Activated CD4-positive, alpha-beta memory T cell treated with anti-CD3 and anti-CD28 coated beads, Interleukin-2, amount 10 ng/mL, durations not matched to agents 7 days and 5 days (primary cell): ENCODE data around the gene EIF1. TPM values are rescaled to one million over a fixed set of nuclear protein-coding genes. Genes with fewer than 3 reads are reported as not detected.
"Not testable (repeated sequence)": the region's sequence is repeated elsewhere in the genome, so short reads cannot be mapped to it uniquely, and the experiment has no call there.

ENCODE experiments used
- CTCF ChIA-PET: fragments of 350-600 bp; sonication (Branson Sonifier 250); formaldehyde crosslinking; loops from one replicate; lab custom pipeline; 2021; ENCODE audit warnings: antibody characterized with exemption, inconsistent platforms; lab: Charles Lee
- POLR2A ChIA-PET: fragments of 350-600 bp; sonication (Branson Sonifier 250); formaldehyde crosslinking; loops from one replicate; lab custom pipeline; 2021; ENCODE audit warnings: antibody characterized with exemption; lab: Charles Lee
- DNase-seq: peaks from one replicate; pipeline ENCODE4 v3.0.0-alpha.2; 2020
- H3K27ac Mint-ChIP-seq: one replicate; pipeline ENCODE4 v1.8.0; 2021; ENCODE audit warnings: mild to moderate bottlenecking, mixed read lengths
- H3K27me3 Mint-ChIP-seq: one replicate; pipeline ENCODE4 v1.8.0; 2021; ENCODE audit warnings: mixed read lengths
- H3K36me3 Mint-ChIP-seq: one replicate; pipeline ENCODE4 v1.8.0; 2021; ENCODE audit warnings: low read depth, mixed read lengths
- H3K4me1 Mint-ChIP-seq: one replicate; pipeline ENCODE4 v1.8.0; 2021; ENCODE audit warnings: mixed read lengths
- H3K4me3 Mint-ChIP-seq: one replicate; pipeline ENCODE4 v1.8.0; 2021; ENCODE audit warnings: mild to moderate bottlenecking, mixed read lengths
- H3K9me3 Mint-ChIP-seq: one replicate; pipeline ENCODE4 v1.8.0; 2021; ENCODE audit warnings: mixed read lengths
- total RNA-seq, 2 experiments: library from RNA; stranded (reverse); gene quantifications; one replicate each; pipeline ENCODE4 v1.2.3, GENCODE V29; 2021

Gene EIF1
- total RNA-seq, 2 experiments from 2014 or later, result 933 to 950 TPM

- POLR2A ChIA-PET, result no interaction called here
Measured at GRCh38 chr17:41697122-41697962, 8.7 kb downstream of the EIF1 start.

DNA sequence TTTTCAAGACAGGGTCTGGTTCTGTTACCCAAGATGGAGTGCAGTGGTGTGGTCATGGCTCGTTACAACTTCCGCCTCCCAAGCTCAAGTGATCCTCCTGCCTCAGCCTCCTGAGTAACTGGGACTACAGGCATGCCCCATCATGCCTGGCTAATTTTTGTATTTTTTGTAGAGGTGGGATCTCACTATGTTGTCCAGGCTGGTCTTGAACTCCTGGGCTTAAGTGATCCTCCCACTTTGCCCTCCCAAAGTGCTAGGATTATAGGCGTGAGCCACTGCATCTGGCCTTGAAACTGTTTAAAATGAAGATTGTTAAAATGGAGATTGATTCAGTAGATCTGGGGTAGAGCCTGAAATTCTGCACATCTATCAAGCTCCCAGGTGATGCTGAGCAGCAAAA lies 12.2 kb downstream of the EIF1 start:
- DNase-seq, H3K27me3 Mint-ChIP-seq, H3K9me3 Mint-ChIP-seq, H3K27ac Mint-ChIP-seq, H3K36me3 Mint-ChIP-seq, H3K4me1 Mint-ChIP-seq, H3K4me3 Mint-ChIP-seq, POLR2A ChIA-PET: not testable (repeated sequence)
- CTCF ChIA-PET, result interaction anchor here (1.8 kb wide), 1 partner anchor 11 kb away, joined by 9 read pairs; no protein-coding TSS in a partner anchor

More at GRCh38 chr17:41697122-41697962, 8.7 kb downstream of the EIF1 start:
- peaks cover 26% of the 10 kb centered on the region for H3K36me3 Mint-ChIP-seq
- no peak overlapping the region for H3K27ac Mint-ChIP-seq
- no peak for DNase-seq
- H3K4me1 Mint-ChIP-seq, result peaks cover 14% of the 10 kb centered on the region
- no peaks in the 10 kb centered on the region for H3K9me3 Mint-ChIP-seq
- H3K27me3 Mint-ChIP-seq, result no peaks in the 10 kb centered on the region
- no peak overlapping the region for H3K4me3 Mint-ChIP-seq
- CTCF ChIA-PET, result interaction anchor here (1.5 kb wide), 1 partner anchor 9 kb away, joined by 3 read pairs; no protein-coding TSS in a partner anchor

GRCh38 chr17:41702712-41703111 lies 14.0 kb downstream of the EIF1 start:
- Mint-ChIP-seq H3K27me3 (peaks cover 10% of the 10 kb centered on the region), H3K27ac (no peak overlapping the region), H3K36me3 (no peaks in the 10 kb centered on the region), H3K9me3 (no peaks in the 10 kb centered on the region), H3K4me1 (no peaks in the 10 kb centered on the region), H3K4me3 (no peak overlapping the region)
- POLR2A ChIA-PET, result interaction anchor here (1.7 kb wide), 1 partner anchor 12 kb away, joined by 8 read pairs; no protein-coding TSS in a partner anchor
- DNase-seq, result no peak
- CTCF ChIA-PET, result no interaction called here

- Mint-ChIP-seq H3K27me3 (peaks cover 19% of the 10 kb centered on the region), H3K9me3 (no peaks in the 10 kb centered on the region), H3K4me1 (no peaks in the 10 kb centered on the region), H3K36me3 (no peaks in the 10 kb centered on the region), H3K4me3 (no peak overlapping the region), H3K27ac (no peak overlapping the region)
- DNase-seq, result no peak
- ChIA-PET CTCF (interaction anchor here (0.6 to 1.6 kb wide), 4 partner anchors 10 to 56 kb away, joined by 3 to 6 read pairs (median 6); no protein-coding TSS in a partner anchor), POLR2A (interaction anchor here (1.0 to 2.5 kb wide), 4 partner anchors 13 to 17 kb away, joined by 3 to 9 read pairs (median 4); partner anchors contain the start of gene EIF1)
Measured at GRCh38 chr17:41705271-41705991, 16.7 kb downstream of the EIF1 start.

DNA sequence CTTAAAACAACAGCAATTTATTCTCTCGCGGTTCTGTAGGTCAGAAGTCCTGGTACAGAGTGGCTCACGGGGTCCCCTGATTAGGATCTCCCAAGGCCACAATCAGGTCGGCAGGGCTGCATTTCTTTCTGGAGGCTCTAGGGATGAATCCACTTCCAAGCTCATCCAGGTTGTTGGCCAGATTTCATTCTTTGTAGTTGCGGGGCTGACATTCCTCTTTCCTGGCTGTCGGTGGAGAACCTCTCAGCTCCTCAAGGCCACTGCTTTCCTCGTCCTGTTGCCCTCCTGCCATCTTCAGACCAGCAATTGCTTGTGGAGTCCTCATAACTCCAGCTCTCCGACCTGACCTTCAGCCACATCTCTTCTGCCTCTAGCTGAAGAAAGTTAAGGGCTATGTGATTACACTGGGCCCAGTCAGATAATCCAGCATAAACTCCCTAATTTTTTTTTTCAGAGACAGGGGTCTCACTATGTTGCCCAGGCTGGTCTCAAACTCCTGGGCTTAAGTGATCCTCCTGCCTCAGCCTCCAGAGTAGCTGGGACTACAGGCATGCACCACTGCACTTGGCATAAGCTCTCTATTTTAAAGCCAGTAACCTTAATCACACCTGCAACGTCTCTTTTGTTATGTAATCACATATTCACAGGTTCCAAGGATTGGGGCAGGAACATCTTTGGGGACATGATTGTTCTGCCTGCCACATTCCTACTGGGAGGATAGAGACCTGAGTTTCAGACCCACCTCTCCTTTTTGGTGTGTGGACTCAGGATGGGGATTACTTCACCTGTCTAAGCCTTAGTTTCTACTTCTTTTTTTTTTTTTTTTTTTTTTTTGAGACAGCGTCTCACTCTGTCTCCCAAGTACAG lies 19.4 kb downstream of the EIF1 start:
- DNase-seq, result no peak
- Mint-ChIP-seq H3K9me3 (no peaks in the 10 kb centered on the region), H3K4me1 (peaks cover 4% of the 10 kb centered on the region), H3K4me3 (no peak overlapping the region), H3K27ac (no peak overlapping the region), H3K36me3 (no peaks in the 10 kb centered on the region), H3K27me3 (peaks cover 29% of the 10 kb centered on the region)
- CTCF ChIA-PET, result interaction anchor here (1.1 to 3.8 kb wide), 3 partner anchors 12 to 94 kb away, joined by 3 to 23 read pairs (median 4); no protein-coding TSS in a partner anchor
- POLR2A ChIA-PET, result interaction anchor here (1.4 to 2.5 kb wide), 2 partner anchors 16 to 19 kb away, joined by 9 to 10 read pairs; partner anchors contain the start of gene EIF1

DNA sequence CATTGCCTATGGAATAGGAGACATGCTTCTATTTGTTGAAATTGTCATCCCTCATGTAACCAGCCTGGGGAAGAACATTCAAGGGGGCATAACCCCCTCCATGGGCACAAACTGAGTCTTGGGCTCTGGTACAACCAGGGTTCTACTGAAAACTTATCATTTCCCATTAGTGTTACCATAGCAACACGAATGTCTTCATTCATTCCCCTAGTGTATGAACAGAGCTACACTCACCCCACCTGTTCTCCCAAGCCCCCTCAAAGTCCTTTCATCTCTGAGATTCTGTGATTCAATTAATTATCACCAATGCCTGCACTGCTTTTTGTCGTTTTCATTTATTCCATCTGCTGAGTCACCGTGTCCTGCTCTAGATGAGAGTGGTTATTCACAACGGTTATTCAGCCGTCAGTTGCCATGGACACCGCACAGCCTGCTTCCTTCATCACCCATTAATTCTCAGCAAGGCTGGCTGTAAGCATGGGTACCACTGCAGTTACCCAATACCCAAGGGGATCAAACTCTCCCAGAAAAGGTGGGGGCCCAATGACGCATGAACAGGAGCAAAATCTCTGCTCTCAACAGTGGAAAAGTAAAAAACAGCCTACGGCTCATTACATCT lies 21.9 kb downstream of the EIF1 start:
- H3K9me3 Mint-ChIP-seq, result no peaks in the 10 kb centered on the region
- H3K4me1 Mint-ChIP-seq, result peaks cover 4% of the 10 kb centered on the region
- H3K36me3 Mint-ChIP-seq, result no peaks in the 10 kb centered on the region
- no peak overlapping the region for H3K4me3 Mint-ChIP-seq
- POLR2A ChIA-PET, result interaction anchor here (3.4 kb wide), 1 partner anchor 22 kb away, joined by 11 read pairs; the partner anchor contains the start of gene EIF1
- CTCF ChIA-PET, result no interaction called here
- peaks cover 21% of the 10 kb centered on the region for H3K27me3 Mint-ChIP-seq
- H3K27ac Mint-ChIP-seq, result no peak overlapping the region
- DNase-seq, result peak; percentile 27

DNA sequence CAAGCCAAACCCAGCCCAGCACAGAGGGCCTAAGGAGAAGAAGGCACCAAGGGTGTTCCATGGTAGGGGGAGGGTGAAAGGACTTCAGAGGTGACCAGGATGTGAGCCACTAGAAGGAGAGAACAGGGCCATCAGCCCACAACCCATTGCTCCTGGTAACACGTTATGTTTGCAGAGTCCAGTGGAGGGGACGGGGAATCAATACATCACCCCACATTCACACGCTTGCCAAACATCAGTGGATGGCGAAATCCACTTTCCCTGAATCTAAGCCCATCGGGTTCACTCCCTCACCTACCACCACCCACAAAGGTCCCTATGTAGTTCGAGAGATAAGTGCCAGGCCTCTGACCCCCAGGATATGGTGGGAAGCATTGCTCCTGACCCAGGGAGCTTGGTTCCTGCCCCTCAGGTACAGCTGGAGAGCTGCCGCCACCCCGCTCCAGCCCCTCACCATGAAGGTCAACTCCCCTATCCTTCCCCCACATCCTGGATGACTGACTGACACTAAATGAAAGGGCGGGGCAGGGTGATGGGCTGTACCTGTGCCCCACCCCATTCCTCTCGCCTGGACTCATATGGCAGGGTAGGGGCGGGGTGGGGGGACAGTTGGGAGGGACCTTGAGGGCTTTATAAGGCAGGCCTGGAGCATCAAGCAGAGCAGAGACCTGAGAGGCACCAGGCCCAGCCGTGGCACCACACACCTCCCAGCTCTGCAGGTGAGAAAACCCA lies 23.1 kb downstream of the EIF1 start, which contains the start of gene GAST:
TSS of gene GAST (plus strand) at position 663 of the 732 bp plus-strand sequence. CDS start 3,106 bp downstream, outside the sequence.
- H3K4me1 Mint-ChIP-seq, result peaks cover 5% of the 10 kb centered on the region
- H3K36me3 Mint-ChIP-seq, result no peaks in the 10 kb centered on the region
- ChIA-PET CTCF (no interaction called here), POLR2A (interaction anchor here (1.2 to 3.4 kb wide), 2 partner anchors 20 to 23 kb away, joined by 3 to 11 read pairs; partner anchors contain the start of gene EIF1)
- H3K27me3 Mint-ChIP-seq, result peaks cover 23% of the 10 kb centered on the region
- no peaks in the 10 kb centered on the region for H3K9me3 Mint-ChIP-seq
- H3K4me3 Mint-ChIP-seq, result no peak within 1 kb of the TSS
- no peak within 1 kb of the TSS for H3K27ac Mint-ChIP-seq
- DNase-seq, result no peak

DNA sequence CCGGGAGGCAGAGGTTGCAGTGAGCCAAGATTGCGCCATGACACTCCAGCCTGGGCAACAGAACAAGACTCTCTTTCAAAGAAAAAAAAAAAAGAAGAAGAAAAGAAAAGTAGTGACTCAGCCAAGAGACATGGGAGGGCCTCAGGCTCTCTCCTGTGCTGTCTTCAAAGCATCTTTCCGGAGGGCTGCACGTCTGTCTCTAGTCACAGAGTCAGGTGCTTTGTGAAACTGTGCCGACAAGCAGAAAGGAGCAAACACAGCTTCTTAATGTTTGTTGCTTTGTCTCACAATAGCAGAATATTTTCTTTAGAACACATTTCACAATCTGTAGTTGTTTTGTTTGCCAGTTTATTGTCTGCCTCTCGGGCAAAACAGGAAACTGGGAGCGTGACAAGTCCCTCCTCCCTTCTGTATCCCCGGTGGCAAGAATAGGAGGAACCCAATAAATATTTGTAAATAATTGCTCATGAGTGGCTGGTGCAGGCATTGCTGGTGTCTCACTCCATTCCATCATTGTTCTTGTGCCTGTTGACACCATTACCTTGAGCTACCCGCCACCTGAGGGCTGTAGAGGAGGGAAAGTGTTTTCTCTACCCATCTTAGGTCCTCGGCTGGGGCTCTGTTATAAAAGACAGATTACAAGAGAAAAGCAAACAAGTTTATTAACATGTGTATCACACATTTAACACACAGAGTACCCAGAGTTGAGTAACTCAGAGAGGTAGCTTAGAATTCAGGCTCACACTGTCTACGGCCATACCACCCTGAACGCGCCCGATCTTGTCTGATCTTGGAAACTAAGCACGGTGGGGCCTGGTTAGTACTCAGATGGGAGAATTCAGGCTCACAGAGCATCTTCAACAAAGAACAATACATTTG lies 29.0 kb downstream of the EIF1 start:
- Mint-ChIP-seq H3K27me3 (peaks cover 4% of the 10 kb centered on the region), H3K4me1 (peaks cover 13% of the 10 kb centered on the region), H3K27ac (no peak overlapping the region), H3K4me3 (no peak overlapping the region), H3K36me3 (no peaks in the 10 kb centered on the region), H3K9me3 (no peaks in the 10 kb centered on the region)
- CTCF ChIA-PET, result interaction anchor here (0.9 to 1.6 kb wide), 4 partner anchors 20 to 94 kb away, joined by 3 to 4 read pairs (median 3); partner anchors contain the start of gene P3H4
- DNase-seq, result peak; percentile 25
- POLR2A ChIA-PET, result interaction anchor here (1.5 to 2.0 kb wide), 2 partner anchors 28 to 29 kb away, joined by 5 to 8 read pairs; partner anchors contain the start of gene EIF1

GRCh38 chr17:41718287-41718645 lies 29.6 kb downstream of the EIF1 start:
- no peak for DNase-seq
- peaks cover 13% of the 10 kb centered on the region for H3K4me1 Mint-ChIP-seq
- H3K4me3 Mint-ChIP-seq, result no peak overlapping the region
- ChIA-PET POLR2A (interaction anchor here (2.0 kb wide), 1 partner anchor 30 kb away, joined by 8 read pairs; the partner anchor contains the start of gene EIF1), CTCF (interaction anchor here (1.0 to 1.6 kb wide), 4 partner anchors 19 to 93 kb away, joined by 3 to 4 read pairs (median 3); partner anchors contain the start of gene P3H4)
- no peaks in the 10 kb centered on the region for H3K36me3 Mint-ChIP-seq
- H3K27me3 Mint-ChIP-seq, result peaks cover 3% of the 10 kb centered on the region
- no peak overlapping the region for H3K27ac Mint-ChIP-seq
- no peaks in the 10 kb centered on the region for H3K9me3 Mint-ChIP-seq

DNA sequence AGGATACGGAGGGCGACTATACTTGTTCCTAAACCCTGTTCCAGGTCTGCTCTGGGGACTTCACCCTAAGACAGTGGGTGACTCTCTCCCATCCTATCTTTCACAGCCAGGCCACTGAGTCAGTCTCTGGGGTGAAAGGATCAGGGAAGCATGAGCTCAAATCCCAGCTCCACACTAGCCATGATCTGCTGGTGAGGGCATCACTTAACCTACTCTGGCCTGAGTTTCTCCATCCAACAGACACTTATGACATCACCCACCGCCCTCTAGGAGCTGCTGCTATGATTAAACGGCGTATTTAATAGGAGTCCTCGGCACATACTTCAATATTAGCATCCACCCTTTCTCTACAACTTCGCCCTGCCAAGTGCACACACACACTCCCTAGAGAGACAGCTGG lies 33.5 kb downstream of the EIF1 start:
- ChIA-PET POLR2A (no interaction called here), CTCF (interaction anchor here (1.4 kb wide), 1 partner anchor 79 kb away, joined by 3 read pairs; no protein-coding TSS in a partner anchor)
- H3K4me3 Mint-ChIP-seq, result no peak overlapping the region
- peaks cover 4% of the 10 kb centered on the region for H3K27me3 Mint-ChIP-seq
- no peak overlapping the region for H3K27ac Mint-ChIP-seq
- H3K4me1 Mint-ChIP-seq, result peaks cover 8% of the 10 kb centered on the region
- no peak for DNase-seq
- H3K36me3 Mint-ChIP-seq, result no peaks in the 10 kb centered on the region
- H3K9me3 Mint-ChIP-seq, result no peaks in the 10 kb centered on the region
